ENCODE data around the gene ZNF530.

The ZNF530 gene

GRCh38 chr19:57560049-57560491 lies 39.6 kb upstream of the ZNF530 start:
- H3K4me3 ChIP-seq (replicated peaks; ENCODE audit: low read depth, low read length): peak overlapping the region; percentile 96
- TF ChIP-seq CTCF (IDR thresholded peaks at IDR 0.05; ENCODE audit: low read length, missing control alignments): no peak
- DNase-seq (ENCODE audit: low read depth): peak; percentile 72

- TF ChIP-seq CTCF (IDR thresholded peaks at IDR 0.05; ENCODE audit: low read length, missing control alignments): no peak
- no peak for DNase-seq (ENCODE audit: low read depth)
- H3K4me3 ChIP-seq (replicated peaks; ENCODE audit: low read depth, low read length): no peak overlapping the region
These were observed 36.1 kb upstream of the ZNF530 start for GRCh38 chr19:57563547-57563946.

- no peak for TF ChIP-seq CTCF (IDR thresholded peaks at IDR 0.05; ENCODE audit: low read length, missing control alignments)
- peak; percentile 47 for DNase-seq (ENCODE audit: low read depth)
- H3K4me3 ChIP-seq (replicated peaks; ENCODE audit: low read depth, low read length): no peak overlapping the region
These were observed 33.1 kb upstream of the ZNF530 start for GRCh38 chr19:57566396-57567265.

- DNase-seq (ENCODE audit: low read depth): no peak
- H3K4me3 ChIP-seq (replicated peaks; ENCODE audit: low read depth, low read length): no peak overlapping the region
- TF ChIP-seq CTCF (IDR thresholded peaks at IDR 0.05; ENCODE audit: low read length, missing control alignments): no peak
These were observed 29.0 kb upstream of the ZNF530 start for GRCh38 chr19:57570707-57571106.

- TF ChIP-seq CTCF (IDR thresholded peaks at IDR 0.05; ENCODE audit: low read length, missing control alignments): no peak
- no peak for DNase-seq (ENCODE audit: low read depth)
- H3K4me3 ChIP-seq (replicated peaks; ENCODE audit: low read depth, low read length): no peak overlapping the region
These were observed 27.2 kb upstream of the ZNF530 start for GRCh38 chr19:57572415-57572947.

GRCh38 chr19:57576661-57577060 lies 23.0 kb upstream of the ZNF530 start:
- no peak for DNase-seq (ENCODE audit: low read depth)
- no peak overlapping the region for H3K4me3 ChIP-seq (replicated peaks; ENCODE audit: low read depth, low read length)
- TF ChIP-seq CTCF (IDR thresholded peaks at IDR 0.05; ENCODE audit: low read length, missing control alignments): no peak

Data from fibroblast of pulmonary artery (primary cell).